H1 (cell line): ENCODE measurements around the gene CCL5. TPM values are rescaled to one million over a fixed set of nuclear protein-coding genes. Genes with fewer than 3 reads are reported as not detected.

Experiments used
- GTF2F1 ChIP-seq: IDR thresholded peaks from 2 replicates; pipeline ENCODE4 v1.6.1; 2012; ENCODE audit warnings: low read depth, low read length, improper control_type of control experiment, borderline replicate concordance
- polyA plus RNA-seq, 7 experiments: library from polyadenylated mRNA; depleted of rRNA in 3 of 7; stranded (reverse) in 5 of 7; unstranded in 2 of 7; fragments of >200 nt in 5 of 7; fragments of 200-250 nt in 2 of 7; gene quantifications; 1 replicate in 5 of 7; 2 replicates in 1 of 7; 4 replicates in 1 of 7; pipeline versions ENCODE4 v1.2.1 to v1.2.3, GENCODE V29; 2011 to 2013; ENCODE audit warnings: missing spikeins in 2 of 7, mixed read lengths in 2 of 7
- total RNA-seq: library from RNA; stranded (reverse); fragmentation: NEBNext Ultra II Directional; extraction: Animal tissue kit (Norgen Biotek cat#: 25700); gene quantifications from 2 replicates; pipeline ENCODE4 v1.2.1, GENCODE V29; 2021

The CCL5 gene
- total and polyA plus RNA-seq, 2 of the 8 experiments (the other 6 are each of a cell fraction or from before 2014, with no cell fraction given), result not detected

GRCh38 chr17:35879773-35880654, at the start of gene CCL5 (continued):
- TF ChIP-seq GTF2F1, result no peak
